ENCODE data around the gene CIDEA.
"Not testable (repeated sequence)": the region's sequence is repeated elsewhere in the genome, so short reads cannot be mapped to it uniquely, and the experiment has no call there.

DNA sequence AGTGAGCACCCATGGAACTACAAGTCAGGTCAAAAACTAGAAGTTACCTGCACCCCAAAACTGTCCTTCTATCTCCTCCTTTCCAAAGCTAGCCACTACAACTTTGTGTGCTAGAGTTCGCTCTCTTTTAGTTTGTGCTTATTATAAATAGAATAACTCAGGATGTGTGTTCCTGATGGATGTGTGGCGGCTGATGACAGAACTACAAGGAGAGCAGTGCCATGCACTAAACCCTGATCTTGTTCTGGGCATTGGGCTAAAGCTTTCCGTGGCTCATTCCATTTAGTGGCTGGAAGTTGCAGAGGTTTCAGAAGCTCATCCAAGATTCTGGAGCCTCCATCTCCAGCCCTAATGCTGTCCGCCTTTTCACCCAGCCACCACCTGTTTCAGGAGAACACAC is 37.7 kb upstream of the CIDEA start:
- TF ChIP-seq, protein P1, sequence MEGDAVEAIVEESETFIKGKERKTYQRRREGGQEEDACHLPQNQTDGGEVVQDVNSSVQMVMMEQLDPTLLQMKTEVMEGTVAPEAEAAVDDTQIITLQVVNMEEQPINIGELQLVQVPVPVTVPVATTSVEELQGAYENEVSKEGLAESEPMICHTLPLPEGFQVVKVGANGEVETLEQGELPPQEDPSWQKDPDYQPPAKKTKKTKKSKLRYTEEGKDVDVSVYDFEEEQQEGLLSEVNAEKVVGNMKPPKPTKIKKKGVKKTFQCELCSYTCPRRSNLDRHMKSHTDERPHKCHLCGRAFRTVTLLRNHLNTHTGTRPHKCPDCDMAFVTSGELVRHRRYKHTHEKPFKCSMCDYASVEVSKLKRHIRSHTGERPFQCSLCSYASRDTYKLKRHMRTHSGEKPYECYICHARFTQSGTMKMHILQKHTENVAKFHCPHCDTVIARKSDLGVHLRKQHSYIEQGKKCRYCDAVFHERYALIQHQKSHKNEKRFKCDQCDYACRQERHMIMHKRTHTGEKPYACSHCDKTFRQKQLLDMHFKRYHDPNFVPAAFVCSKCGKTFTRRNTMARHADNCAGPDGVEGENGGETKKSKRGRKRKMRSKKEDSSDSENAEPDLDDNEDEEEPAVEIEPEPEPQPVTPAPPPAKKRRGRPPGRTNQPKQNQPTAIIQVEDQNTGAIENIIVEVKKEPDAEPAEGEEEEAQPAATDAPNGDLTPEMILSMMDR (IDR thresholded peaks at IDR 0.05) = not testable (repeated sequence)
- not testable (repeated sequence) for TF ChIP-seq POLR2A (IDR thresholded peaks at IDR 0.05; ENCODE audit: low read depth); POLR2AphosphoS5 (IDR thresholded peaks at IDR 0.05)
